ENCODE measurements around the gene NUP205. TPM values are rescaled to one million over a fixed set of nuclear protein-coding genes. Genes with fewer than 3 reads are reported as not detected.
A peak's percentile ranks its signal among the peaks of the same experiment; 100 is the strongest.

NUP205 gene
- total RNA-seq, 1 experiment from 2014 or later = 91.0 TPM

DNA sequence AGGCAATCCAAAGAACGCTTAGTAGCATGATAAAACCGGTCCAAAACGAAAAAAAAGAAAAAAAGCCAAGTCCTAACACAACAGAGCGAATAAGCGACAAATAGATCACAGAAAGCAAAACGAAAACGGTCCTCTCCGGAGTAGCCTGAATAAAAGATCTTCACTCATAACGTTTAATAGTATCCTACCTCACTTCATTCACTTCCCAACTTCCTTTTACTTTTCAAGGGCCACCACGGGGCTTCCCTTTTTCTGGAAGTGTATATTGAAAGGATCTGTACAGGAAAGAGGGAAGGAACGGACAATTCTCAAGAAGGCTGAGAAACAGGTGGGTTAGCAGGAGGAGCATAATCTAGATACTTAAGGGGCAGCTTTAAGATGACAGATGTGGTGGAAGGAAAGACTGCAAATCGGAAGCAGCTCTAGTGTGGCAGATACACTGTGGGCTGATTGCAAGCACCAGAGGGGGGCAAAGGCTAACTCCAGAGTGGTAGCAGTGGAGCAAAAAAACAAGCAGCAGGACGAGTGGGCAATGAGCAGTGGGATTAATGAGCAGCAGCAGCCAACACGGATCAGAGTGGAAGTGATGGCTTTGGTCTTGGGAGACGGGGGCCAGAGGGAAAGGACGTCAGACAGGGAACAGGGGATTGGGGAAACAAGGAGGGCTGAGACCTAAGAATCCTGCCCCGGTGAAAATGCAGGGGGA, 48.7 kb upstream of the NUP205 start:
- POLR2A ChIA-PET = no interaction called here
- Histone ChIP-seq H4K20me1 (ENCODE audit: insufficient read depth) (peaks cover 4% of the 10 kb centered on the region; the same call in 1 of the 2 replicates), H3K9me2 (ENCODE audit: insufficient read depth) (no peaks in the 10 kb centered on the region), H3K4me3 (replicated peaks in 1 of 2; ENCODE audit: low read depth in 1 of 2, low read length in 2 of 2) (peak overlapping the region; percentile 81 to 83), H3K9ac (ENCODE audit: low read length) (peak overlapping the region; percentile 88), H3K27ac (ENCODE audit: low read depth, low read length) (peak overlapping the region; percentile 68), H3K4me2 (ENCODE audit: low read length) (peak overlapping the region; percentile 92), H3K4me1 (ENCODE audit: control insufficient read depth in 1 of 2, insufficient read depth in 2 of 2, low read length in 2 of 2) (peaks cover 16 to 37% of the 10 kb centered on the region in 2 experiments), H3K79me2 (ENCODE audit: insufficient read depth, low read length) (peaks cover 51% of the 10 kb centered on the region), H3K27me3 (ENCODE audit: insufficient read depth, low read length) (no peaks in the 10 kb centered on the region), H3K9me3 (ENCODE audit: control insufficient read depth in 1 of 2, insufficient read depth in 1 of 2, low read depth in 1 of 2, low read length in 2 of 2) (no peaks in the 10 kb centered on the region), H2AFZ (ENCODE audit: low read depth, low read length, poor library complexity, severe bottlenecking) (no peak overlapping the region), H3K36me3 (ENCODE audit: control insufficient read depth in 1 of 2, insufficient read depth in 2 of 2, low read length in 2 of 2) (no peaks in the 10 kb centered on the region)
- no peak for TF ChIP-seq ELF1 (IDR thresholded peaks at IDR 0.05; ENCODE audit: borderline replicate concordance, low read depth)
- no peak for TF ChIP-seq POLR2A (IDR thresholded peaks at IDR 0.05; ENCODE audit: borderline replicate concordance, extremely low read depth, insufficient read depth, insufficient read length)
- no peak for TF ChIP-seq EZH2 (IDR thresholded peaks at IDR 0.05)
- no peak for TF ChIP-seq ZNF274 (IDR thresholded peaks at IDR 0.05; ENCODE audit: low read depth, low read length)
- no peak for TF ChIP-seq FOSL1 (IDR thresholded peaks at IDR 0.05; ENCODE audit: low read depth)
- TF ChIP-seq JUND (IDR thresholded peaks at IDR 0.05) = no peak
- TF ChIP-seq, protein P1, sequence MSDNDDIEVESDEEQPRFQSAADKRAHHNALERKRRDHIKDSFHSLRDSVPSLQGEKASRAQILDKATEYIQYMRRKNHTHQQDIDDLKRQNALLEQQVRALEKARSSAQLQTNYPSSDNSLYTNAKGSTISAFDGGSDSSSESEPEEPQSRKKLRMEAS (IDR thresholded peaks at IDR 0.05) = no peak
- no peak for TF ChIP-seq SIN3A (IDR thresholded peaks at IDR 0.05; ENCODE audit: low read depth)
- TF ChIP-seq, protein P2, sequence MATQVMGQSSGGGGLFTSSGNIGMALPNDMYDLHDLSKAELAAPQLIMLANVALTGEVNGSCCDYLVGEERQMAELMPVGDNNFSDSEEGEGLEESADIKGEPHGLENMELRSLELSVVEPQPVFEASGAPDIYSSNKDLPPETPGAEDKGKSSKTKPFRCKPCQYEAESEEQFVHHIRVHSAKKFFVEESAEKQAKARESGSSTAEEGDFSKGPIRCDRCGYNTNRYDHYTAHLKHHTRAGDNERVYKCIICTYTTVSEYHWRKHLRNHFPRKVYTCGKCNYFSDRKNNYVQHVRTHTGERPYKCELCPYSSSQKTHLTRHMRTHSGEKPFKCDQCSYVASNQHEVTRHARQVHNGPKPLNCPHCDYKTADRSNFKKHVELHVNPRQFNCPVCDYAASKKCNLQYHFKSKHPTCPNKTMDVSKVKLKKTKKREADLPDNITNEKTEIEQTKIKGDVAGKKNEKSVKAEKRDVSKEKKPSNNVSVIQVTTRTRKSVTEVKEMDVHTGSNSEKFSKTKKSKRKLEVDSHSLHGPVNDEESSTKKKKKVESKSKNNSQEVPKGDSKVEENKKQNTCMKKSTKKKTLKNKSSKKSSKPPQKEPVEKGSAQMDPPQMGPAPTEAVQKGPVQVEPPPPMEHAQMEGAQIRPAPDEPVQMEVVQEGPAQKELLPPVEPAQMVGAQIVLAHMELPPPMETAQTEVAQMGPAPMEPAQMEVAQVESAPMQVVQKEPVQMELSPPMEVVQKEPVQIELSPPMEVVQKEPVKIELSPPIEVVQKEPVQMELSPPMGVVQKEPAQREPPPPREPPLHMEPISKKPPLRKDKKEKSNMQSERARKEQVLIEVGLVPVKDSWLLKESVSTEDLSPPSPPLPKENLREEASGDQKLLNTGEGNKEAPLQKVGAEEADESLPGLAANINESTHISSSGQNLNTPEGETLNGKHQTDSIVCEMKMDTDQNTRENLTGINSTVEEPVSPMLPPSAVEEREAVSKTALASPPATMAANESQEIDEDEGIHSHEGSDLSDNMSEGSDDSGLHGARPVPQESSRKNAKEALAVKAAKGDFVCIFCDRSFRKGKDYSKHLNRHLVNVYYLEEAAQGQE (IDR thresholded peaks at IDR 0.05; ENCODE audit: low read depth) = no peak
- TF ChIP-seq TCF7L2 (IDR thresholded peaks at IDR 0.05; ENCODE audit: borderline replicate concordance, extremely low read depth, insufficient read depth, insufficient read length) = no peak
- TF ChIP-seq CEBPB (IDR thresholded peaks at IDR 0.05; ENCODE audit: low read depth) = no peak
- no peak for TF ChIP-seq RAD21 (IDR thresholded peaks at IDR 0.05; ENCODE audit: low read depth)
- peak; percentile 1; the same call in 1 of the 2 replicates for ATAC-seq
- no peak for DNase-seq (ENCODE audit: low read depth, low spot score)
- intact Hi-C loops (cut with micrococcal nuclease) = no loop called here
- no TSS peak for BruUV-seq (replicated peaks)
- CTCF ChIA-PET = no interaction called here
- RAD21 ChIA-PET (ENCODE audit: low non-redundant PET in 1 of 2, low total read pairs in 2 of 2, uncharacterized antibody in 2 of 2, unreplicated experiment in 2 of 2) = no interaction called here
